Measurements from ENCODE around the gene TMBIM6. TPM values are rescaled to one million over a fixed set of nuclear protein-coding genes. Genes with fewer than 3 reads are reported as not detected.
"Not testable (repeated sequence)": the region's sequence is repeated elsewhere in the genome, so short reads cannot be mapped to it uniquely, and the experiment has no call there.

Gene TMBIM6
- total RNA-seq, 1 donor from 2014 or later, result 388 TPM

DNA sequence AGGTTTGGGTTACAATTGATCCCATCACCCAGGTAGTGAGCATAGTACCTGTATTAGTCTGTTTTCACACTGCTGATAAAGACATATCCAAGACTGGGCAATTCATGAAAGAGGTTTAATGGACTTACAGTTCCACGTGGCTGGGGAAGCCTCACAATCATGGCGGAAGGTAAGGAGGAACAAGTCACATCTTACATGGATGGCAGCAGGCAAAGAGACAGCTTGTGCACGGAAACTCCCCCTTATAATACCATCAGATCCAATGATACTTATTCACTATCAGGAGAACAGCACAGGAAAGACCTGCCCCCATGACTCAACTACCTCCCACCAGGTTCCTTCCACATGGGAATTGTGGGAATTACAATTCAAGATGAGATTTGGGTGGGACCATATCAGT lies 20.0 kb upstream of the TMBIM6 start:
- DNase-seq (ENCODE audit: extremely low read depth, low read depth, low spot score), result not testable (repeated sequence)

DNA sequence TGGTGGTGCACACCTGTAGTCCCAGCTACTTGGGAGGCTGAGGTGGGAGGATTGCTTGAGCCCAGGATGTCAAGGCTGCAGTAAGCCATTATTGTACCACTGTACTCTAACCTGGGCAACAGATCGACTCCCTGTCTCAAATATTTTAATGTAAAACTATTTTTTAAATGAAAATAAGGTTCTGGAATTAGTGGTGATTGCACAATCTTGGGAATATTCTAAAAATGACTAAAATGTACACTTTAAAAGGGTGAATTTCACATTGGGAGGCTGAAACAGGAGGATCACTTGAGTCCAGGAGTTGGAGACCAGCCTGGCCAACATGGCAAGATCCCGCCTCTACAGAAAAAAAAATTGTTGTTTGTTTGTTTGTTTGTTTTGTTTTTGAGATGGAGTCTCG lies 12.9 kb upstream of the TMBIM6 start:
- DNase-seq (ENCODE audit: extremely low read depth, low read depth, low spot score), result no peak

DNA sequence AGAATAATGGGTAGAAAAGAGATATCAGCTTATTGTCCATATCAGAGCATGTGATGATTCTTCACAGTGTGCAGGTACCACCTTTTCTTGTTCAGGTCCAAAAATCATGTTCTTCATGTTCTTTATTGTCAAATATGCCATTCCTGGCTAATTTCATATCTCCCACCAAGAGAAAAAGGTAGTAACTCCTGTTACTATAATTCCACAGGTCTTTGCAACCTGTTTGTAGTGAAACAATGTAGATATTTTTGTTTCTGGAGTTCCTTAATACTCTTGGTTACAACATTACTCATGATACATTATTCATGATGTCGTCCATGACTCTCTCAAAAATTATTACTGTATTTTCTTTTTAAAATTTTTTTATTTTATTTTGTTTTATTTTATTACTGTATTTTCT lies 11.3 kb upstream of the TMBIM6 start:
- DNase-seq (ENCODE audit: extremely low read depth, low read depth, low spot score), result no peak

DNA sequence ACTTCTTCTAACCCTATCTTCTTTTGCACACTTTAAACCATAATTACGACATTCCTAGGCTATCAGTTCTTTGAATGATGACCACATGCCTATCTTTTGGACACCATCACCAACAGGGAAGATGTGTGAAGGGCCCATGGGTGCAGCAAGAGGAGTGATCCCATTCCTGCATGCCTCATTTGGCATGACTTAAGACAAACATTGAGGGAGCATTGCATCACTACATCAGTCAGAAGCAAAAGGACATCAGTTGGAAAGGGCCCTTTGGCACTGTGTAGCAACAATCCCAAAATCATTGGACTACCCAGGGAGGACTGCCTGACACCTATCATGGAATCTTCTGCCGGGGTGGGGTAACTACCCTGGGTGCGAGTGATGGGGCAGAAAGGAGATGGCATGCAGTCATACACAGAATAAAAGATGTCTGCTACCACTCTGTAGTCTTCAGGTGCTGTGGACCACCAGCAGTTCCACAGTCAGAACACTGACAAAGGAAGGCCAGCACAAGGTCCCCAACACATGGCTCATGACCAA lies 10.7 kb upstream of the TMBIM6 start:
- no peak for DNase-seq (ENCODE audit: extremely low read depth, low read depth, low spot score)

DNA sequence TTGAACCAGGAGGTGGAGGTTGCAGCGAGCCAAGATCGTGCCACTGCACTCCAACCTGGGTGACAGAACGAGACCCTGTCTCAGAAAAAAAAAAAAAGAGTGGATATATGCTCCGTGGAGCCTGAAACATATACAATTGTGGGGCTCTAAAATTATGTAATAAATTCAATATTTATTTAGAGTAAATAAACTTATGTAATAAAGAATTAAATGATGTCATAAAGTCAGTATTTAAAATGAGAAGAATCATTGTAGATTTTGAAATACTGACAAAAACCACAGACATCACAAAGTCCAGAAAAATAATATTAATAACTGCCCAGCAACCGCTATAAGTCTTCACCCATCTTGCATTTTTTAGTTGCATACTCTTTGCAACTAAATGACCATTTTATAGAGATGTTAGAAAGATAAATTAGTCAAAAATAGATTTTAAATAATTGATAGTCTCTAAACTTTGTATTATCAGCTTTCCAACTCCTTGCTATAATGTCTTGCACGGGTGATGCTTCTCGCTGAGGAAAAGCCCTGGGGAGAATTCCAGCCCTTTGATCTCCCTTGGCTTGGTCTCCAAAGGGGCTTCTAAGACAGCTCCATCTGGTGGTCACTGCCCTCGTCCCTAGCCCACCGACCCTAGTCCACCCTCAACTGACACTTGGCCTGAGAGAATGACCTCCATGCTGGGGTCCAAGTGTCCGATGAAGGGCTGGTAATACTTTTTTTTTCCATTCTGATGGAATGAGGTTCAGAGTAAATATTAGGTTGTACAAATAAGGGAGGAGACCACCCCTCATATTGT lies 7.9 kb upstream of the TMBIM6 start:
- DNase-seq (ENCODE audit: extremely low read depth, low read depth, low spot score), result no peak

DNA sequence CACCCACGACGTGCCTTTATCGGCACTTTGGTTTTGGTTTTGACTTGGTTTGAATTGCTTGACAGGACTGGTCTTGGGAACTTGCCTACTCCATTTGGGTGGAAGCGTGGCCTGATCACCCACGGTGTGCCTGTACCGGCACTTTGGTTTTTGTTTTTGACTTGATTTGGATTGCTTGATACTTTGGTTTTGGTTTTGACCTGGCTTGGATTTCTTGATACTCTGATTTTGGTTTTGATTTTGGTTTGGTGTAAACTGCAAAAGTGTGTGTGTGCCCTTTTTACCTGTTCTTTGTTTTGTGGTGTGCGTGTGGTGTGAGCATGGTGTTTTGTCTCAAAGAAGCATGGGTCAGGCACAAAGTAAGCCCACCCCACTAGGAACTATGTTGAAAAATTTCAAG lies 6.5 kb upstream of the TMBIM6 start:
- DNase-seq (ENCODE audit: extremely low read depth, low read depth, low spot score), result not testable (repeated sequence)

DNA sequence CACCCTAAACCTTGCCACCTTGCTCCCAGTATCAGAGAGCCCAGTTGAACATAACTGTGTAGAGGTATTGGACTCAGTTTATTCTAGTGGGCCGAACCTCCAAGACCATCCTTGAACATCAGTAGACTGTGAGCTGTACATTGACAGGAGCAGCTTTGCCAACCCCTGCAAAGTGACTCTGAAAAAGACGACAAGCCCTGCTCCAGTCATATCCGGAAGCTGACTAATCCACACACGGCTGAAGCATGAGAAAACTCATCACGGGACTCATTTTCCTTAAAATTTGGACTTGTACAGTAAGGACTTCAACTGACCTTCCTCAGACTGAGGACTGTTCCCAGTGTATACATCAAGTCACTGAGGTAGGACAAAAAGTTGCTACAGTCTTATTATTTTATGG lies 2.6 kb upstream of the TMBIM6 start:
- peak; percentile 45 for DNase-seq (ENCODE audit: extremely low read depth, low read depth, low spot score)

DNA sequence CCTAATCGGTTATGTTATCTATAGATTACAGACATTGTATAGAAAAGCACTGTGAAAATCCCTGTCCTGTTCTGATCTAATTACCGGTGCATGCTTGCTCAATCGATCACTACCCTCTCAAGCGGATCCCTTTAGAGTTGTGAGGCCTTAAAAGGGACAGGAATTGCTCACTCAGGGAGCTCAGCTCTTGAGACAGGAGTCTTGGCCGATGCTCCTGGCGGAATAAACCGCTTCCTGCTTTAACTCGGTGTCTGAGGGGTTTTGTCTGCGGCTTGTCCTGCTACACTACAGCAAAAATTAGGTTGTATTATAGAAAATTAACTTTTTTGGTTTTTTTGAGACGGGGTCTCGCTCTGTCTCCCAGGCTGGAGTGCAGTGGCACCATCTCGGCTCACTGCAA lies 1.1 kb upstream of the TMBIM6 start:
- DNase-seq (ENCODE audit: extremely low read depth, low read depth, low spot score), result not testable (repeated sequence)

DNA sequence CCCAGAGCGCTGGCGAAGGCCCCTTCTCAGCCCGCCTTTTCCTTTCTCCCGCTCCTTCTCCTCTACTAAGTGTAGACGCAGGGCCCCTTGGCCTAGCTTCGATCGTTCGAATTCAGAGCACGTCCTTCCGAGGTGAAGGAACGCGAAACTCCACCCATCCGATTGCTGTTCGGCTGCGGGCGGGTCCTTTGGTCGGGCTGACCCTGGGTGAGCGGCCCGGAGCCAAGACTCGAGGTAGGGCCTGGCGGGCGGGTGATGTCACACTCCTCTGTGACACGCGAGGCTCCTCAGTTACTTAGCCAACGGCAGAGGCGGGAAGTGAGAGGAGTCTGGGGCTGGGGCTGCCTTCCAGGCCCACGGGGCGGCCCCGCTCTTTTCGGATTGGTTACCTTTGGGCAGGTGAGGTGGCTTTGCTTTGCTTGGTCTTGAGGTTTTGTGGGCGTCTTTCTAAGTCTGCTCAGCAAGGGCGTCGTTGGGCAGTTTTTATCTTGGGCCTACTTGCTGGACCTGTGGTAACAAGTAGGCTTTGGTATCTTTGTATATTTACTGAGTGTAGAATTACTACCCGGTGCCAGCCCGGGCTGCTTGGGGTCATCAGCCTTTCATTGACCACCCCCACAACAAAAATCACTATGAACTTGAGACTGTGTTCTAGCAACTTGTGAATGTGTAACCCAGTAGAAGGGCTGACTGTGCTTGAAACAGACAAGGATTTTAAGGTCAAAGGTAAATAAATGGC lies 694 bp downstream of the TMBIM6 start:
- peak; percentile 33 for DNase-seq (ENCODE audit: extremely low read depth, low read depth, low spot score)

DNA sequence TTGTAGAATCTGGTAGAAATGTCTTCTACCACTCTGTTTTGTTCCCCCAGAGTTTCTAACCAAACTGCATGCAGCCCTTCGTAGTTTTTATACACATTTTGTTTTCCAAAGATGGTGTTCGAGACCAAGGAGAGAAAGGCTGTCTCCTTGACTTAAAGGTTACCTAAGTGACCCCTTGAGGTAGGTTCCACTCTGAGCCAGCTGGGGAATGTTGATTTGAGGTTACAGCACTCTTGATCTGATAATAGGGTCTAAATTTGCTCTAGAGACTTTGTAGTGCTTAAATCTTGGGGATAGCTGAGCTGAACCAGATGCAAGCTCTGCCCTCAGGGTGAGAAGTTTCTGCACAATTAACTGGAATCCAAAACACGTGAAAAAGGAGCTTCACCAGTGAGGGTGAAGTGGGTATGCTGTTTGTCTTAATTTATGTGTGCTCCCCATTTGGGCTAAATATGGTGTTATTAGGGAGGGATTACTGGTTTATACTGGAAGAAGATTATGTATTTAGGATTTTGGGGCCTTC lies 3.1 kb downstream of the TMBIM6 start:
- DNase-seq (ENCODE audit: extremely low read depth, low read depth, low spot score), result no peak

DNA sequence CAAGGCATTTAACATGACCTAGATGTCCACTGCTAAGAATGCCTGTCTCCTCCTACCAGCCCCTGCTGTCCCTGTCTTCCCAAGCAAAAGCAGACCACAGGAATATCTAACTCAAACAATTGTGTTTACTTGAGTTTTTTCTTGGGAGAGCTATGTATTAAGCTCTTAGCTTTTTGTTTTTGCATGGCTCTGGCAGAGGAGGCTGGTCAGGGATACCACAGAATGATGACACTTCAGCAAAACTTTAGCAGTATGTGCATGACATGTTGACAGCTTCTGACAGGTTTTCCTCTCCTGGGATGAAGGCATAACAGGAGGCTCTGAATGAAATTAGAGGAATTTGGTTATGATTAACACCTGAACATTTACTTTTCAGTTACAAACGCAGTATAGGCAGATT lies 6.9 kb downstream of the TMBIM6 start:
- DNase-seq (ENCODE audit: extremely low read depth, low read depth, low spot score), result no peak

DNA sequence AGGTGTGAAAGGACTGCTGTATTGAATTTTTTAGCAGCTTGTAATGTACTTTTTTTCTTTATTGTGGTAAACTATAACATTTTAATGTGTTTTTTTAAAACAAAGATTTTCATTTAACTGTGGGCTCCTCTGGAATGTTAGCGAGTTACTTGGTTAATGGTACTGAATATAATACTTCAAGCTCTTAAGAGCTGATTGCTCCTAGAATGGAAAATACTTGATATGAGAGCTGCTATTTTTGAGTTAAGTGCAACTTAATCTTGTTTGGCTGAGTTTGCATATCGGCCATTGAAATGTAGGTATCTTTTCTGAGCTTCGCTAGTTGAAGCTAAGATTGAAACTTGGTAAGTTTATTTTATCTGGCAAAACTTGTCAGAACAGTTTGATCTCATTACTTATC lies 7.4 kb downstream of the TMBIM6 start:
- no peak for DNase-seq (ENCODE audit: extremely low read depth, low read depth, low spot score)

DNA sequence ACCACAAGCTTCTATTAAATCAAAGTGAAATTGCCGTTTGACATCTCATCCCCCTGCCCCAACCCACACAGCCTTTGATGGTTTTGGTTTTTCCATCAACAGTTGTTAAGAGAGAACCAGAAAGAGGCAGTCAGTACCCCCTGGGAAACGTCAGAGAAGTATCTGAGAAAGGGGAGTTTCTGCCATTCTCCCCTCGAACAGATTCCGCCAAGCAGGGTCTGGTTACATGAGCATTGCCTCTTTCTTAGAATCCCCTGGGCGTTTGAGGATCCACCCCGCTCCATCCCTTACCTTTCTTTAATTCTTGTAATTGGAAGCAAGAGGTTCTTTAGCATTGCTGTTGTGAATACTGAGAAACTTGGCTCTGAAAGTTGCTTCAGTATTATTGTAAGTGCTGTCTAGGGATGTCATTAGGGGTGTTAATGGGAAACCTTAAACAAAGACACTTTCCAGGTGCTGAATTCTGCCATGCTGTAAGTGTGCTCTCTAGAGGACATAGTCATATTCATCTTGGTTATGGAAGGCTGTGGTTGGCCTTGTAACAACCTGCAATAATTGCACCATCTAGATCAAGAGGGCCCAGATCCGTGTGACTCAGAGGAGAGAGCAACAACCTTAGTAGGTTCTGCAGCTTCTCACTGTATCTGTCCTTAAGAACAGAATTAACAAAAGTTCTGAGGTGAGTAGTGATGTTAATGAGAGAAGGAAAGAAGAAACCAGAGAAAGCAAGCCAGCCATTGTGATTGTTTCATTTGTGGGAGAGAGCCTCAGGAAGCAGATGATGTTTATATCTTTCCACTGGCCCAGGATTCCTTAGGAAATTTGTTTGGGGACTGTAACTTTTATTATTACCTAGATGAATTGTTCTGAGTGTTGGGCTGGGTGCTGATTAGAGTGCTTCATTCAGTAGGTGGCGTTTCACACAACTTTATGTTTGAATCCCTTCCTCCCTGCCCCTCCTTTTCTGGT lies 9.0 kb downstream of the TMBIM6 start:
- no peak for DNase-seq (ENCODE audit: extremely low read depth, low read depth, low spot score)

DNA sequence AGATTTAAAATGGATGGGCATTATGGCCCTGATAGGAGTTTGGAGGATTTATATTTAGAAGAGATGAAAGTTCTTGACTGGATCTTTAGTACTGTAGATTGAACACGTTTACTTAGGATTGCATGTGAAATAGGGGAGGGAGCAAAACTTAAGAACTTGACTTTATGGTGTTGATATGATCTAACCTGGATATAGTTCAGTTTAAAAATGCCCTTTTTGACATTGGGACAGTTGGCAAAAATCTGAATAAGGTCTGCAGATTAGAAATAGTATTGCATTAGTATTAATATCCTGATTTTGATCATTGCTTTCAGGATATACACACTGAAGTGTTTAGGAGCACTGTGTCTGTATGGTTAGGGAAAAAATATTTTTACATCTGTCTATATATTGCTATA lies 9.6 kb downstream of the TMBIM6 start:
- DNase-seq (ENCODE audit: extremely low read depth, low read depth, low spot score), result no peak

DNA sequence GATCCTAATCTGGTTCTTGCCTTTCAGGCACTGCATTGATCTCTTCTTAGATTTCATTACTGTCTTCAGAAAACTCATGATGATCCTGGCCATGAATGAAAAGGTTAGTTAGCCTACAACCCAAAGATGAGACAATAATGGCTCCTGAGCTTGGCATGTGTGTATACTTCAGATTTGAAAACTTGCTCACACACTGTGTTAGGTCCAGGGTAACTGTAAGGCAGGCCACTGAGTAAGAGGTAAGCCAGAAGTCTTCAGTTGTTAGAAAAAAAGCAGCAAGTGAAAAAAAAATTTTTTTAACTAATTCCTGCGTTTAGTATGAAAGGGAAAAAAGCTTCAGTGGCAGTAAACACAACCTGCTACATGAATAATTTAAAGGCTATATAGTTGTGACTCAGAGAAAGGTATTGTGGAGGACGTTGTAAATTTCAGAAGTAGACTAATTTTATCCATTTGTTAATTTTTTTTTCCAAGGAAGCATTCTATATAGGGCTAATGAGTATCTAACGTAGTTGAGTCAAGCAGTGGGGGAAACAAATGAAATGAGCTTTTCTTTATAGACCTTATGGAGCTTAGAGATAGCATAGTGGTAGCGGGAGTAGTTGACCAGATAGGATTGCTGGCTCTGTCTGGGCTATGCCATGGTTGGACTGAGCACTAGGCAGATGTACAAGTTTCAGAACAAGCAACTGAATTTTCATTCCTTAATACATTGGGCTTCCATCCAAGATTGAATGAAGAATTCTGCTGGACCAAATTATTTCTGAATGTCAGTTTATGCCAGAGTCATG lies 20.5 kb downstream of the TMBIM6 start:
- no peak for DNase-seq (ENCODE audit: extremely low read depth, low read depth, low spot score)

DNA sequence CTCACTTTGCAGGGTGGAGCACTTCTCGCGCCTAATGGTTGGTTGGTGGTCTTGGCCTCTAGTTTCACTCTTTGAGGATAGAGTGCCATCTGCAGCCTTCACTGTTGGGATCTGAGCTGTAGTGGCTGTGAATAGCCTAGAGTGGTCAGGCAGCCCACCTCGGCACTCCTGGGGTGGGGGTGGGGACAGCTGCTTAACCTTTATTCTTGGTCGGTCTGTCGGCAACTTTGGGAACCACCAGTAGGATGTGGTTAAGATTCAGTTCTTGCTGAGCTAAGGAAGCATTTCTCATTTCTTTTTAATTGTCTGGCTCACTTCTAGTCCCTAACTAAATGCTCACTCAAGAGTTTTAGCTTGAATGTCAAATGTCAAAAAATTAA lies 21.1 kb downstream of the TMBIM6 start:
- DNase-seq (ENCODE audit: extremely low read depth, low read depth, low spot score), result no peak

DNA sequence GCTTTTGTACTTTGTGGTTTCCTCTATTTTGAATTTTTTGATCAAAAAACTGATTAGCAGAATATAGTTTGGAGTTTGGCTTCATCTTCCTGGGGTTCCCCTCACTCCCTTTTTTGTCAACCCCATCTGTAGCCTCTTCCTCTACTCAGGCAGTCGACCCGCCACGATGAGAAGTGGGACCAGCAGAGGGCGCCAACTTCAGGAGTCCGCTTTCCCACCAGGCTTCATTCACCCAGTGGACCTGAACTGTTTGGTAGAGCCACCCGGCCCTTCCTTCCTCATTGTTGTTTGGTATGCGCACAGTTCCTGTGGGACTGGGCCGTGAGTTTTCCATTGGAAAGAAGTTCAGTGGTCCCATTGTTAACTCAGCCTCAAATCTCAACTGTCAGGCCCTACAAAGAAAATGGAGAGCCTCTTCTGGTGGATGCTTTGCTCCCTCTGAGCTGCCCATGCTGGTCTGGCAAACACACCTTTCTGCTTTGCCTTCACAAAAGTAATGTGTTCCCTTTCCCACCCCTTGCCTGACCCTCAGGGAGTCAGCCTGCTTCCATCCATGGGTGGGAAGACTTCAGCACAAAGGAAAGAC lies 21.7 kb downstream of the TMBIM6 start:
- no peak for DNase-seq (ENCODE audit: extremely low read depth, low read depth, low spot score)

DNA sequence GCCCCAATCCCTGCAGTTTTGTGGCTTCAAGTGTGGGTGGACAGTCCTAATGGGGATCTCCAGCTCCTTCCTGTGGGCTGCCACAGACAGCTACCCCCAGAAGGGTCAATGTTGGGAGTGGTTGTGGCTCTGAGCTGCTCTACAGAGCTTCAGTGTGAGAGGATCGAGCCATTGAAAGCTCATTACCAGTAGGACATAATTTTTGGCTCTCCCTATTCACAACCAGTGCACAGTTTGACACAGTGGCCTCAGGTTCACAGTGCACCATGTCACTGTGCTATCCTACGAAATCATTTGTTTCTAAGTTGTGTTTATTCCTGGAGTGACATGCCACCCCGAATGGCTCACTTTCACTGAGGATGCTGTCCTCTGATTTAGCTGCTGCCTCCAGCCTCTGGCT lies 22.8 kb downstream of the TMBIM6 start:
- no peak for DNase-seq (ENCODE audit: extremely low read depth, low read depth, low spot score)

DNA sequence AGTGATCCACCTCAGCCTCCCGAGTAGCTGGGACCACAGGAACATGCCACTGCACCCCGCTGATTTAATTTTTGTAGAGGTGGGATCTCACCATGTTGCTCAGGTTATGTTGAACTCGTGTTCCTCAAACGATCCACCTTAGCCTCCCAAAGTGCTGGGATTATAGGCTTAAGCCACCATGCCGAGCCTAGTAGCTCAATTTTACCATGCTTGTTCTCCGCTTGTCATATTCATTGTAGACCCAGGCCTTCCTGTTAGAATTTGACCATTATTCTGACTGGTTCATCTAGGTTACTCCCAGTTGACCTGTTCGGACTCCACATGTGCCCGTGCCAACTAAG lies 24.7 kb downstream of the TMBIM6 start:
- DNase-seq (ENCODE audit: extremely low read depth, low read depth, low spot score), result no peak

DNA sequence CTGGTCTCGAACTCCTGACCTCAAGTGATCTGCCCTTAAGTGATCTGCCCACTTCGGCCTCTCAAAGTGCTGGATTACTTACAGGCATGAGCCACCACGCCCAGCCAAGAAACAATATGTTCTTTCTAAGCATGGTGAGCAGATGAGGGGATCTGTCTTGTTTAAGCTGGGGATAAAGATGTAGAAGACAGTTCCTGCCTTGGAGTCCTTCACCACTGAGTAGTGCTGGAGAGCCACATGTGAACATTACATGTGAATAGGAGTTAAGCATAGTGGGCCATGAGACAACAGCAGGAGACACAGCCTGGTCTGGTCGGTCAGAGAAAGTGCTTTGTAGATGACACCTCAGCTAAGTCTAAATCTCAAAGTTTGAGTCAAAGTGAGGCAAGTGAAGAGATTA lies 26.0 kb downstream of the TMBIM6 start:
- no peak for DNase-seq (ENCODE audit: extremely low read depth, low read depth, low spot score)
